HG02852 (cell line): ENCODE results near the gene LAPTM5.
"Not testable (repeated sequence)": the region's sequence is repeated elsewhere in the genome, so short reads cannot be mapped to it uniquely, and the experiment has no call there.

Source experiments
- ATAC-seq: cut with Tn5 transposase; IDR thresholded peaks from one replicate; pipeline ENCODE4 v1.9.1; 2021; ENCODE audit warnings: mild to moderate bottlenecking, moderate library complexity; ENCODE audit not compliant: unreplicated experiment

LAPTM5 gene, protein sequence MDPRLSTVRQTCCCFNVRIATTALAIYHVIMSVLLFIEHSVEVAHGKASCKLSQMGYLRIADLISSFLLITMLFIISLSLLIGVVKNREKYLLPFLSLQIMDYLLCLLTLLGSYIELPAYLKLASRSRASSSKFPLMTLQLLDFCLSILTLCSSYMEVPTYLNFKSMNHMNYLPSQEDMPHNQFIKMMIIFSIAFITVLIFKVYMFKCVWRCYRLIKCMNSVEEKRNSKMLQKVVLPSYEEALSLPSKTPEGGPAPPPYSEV

DNA sequence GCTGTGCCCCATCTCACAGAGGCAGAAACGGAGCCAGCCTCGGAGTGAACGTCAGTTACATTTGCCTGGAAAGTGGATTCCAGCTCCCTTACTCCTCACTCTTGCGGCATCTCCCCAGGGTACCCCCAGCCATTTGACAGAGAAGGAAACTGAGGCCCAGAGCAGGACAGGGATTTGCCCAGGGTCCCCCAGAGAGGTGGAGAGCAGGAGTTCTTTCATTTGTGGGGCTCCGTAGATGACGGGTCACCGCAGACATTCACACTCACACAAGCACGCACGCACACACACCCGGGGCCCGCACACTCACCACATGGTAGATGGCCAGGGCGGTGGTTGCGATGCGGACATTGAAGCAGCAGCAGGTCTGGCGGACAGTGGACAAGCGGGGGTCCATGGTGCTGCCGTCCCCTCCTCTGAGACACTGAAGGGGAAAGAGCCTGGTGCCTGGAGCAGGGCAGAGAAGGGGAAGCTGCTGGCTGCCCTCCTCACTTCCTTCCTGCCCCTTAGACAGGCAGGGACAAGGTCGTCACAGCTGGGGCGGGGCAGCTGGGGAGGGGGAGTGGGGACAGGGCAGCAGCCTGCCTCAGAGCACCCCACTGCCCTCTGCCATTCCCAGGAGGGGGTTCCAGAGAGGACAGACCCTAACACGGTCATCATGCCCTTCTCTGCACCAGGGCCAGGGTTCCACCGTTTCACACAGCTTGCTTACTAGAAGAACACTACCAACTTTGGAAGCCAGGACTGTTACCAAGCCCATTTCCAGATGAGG, at the start of gene LAPTM5:
LAPTM5 (minus strand) TSS at position 423 of the 769 bp plus-strand sequence; CDS start at position 394, 29 bp downstream.
- ATAC-seq, result no peak

DNA sequence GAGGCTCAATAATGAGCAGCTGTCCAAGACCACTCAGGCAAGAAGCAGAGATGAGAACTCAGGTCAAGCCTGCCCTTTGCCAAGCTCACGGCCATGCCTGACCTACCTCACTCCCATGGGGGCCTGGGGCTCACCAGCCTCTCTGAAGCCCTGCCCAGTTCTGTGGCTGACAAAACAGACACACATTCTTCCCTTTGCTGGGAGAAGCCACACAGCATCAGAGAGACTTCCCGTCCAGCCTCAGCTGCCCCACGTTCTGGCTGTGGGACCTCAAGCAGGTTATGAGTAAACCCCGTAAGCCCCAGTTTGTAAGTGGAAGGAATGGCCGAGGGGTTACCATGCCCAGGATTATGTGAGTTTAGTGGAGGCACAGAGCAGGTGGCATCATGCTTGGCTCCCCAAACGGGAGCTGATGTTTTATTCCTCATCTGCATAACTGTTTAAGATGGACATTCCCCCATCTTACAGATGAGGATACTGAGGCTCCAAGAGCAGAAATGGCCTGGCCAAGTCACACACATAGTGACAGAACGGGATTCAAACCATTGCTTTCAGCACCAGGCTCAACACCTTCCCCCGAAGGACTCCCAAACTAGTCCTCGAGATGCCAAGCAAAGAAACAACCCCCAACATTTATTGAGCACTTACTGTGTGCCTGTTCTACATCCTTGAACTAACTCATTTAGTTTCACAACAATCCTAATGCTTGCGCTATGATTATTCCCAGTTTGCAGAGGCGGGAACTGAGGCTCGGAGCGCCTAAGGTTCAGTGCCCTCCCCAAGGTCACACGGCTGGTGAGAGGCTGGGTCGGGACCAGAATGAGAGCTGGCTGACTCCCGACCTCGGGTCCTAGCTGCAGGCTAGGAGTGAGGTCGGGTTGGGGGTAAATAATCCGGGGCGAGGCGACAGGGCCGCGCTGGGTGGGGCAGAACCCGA, 49.1 kb upstream of the LAPTM5 start:
- no peak for ATAC-seq

DNA sequence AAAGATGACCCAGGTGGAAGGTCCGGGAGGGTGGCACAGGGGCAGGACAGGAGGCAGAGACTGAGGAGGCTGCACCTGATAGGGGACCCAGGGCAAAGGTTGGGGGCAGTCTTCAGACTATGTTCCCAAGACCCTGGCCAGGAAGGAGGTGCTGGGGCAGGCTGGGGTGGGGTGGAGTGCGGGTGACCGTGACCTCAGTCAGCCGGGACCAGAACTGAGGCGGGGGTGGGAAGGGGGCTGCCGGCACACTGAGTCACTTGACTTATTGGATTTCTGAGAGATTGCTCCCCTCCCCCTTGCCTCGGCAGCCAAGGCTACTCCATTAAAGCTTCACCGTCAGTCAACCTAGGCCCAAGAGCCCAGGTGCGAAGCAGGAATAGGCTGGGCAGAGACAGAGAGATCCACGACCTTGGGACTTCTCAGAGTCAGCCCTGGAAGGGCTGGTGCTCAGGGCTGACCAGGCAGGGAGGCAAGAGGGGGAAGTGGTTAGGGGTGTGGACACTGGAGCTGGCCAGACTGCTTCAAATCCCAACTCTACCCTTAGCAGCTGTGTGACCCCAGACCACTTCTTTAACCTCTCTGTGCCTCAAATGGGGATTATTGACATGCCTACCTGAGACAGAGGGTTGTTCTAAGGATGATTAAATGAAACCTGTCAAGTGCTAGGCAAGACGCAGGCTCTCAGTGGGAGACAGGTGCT, 47.9 kb upstream of the LAPTM5 start:
- ATAC-seq, result no peak

DNA sequence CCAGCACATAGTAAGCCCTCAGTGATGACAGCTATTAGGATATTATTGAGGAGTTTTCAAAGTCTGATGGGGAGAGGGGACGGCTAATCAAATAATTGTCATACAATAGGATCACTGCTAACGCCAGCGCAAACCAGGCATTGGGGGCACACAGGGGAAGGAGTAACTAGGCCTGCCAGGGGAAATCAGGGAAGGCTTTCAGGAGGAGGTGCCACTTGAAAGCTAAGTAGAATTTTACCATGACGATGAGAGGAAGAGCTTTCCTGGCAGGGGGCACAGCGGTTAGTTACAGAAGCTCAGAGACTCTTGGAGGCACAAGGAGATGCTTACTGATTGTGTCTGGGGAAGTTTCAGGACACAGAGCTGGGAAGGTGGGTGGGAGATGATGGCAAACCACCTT, 47.2 kb upstream of the LAPTM5 start:
- no peak for ATAC-seq

DNA sequence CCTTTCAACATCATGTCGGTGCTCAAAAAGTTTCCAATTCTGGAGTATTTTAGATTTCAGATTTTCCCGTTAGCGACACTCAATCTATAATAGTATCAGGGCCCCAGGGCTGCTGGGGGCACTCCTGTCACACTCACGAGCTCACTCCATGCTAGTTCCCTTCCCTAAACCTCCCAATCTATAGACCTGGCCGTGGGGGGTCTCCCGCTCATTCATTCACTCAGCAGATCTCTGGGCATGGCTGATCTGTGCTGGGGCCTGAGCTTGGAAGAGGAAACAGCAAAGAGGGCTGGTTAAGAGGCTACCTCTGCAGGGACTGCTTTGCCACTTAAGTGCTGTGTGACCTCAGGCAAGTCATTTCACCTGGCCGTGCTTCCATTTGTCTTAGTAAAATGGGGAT, 46.8 kb upstream of the LAPTM5 start:
- ATAC-seq, result no peak

DNA sequence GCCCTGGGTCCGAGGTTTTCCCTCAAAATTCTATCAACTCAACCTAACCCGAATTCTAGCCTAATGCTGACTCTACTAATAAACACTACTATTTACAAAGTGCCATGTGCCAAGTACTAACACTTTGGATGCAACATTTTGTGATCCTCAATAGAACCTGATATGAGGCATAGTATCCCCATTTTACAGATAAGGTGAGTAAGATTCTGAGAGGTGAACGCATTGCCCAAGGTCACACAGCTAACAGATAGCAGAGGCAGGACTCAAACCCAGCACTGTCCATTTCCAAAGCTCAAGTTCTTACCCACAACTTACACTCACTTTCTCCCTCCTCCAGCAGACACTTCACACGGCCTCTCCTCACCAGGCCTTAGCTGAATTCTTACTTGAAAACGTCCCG, 46.0 kb upstream of the LAPTM5 start:
- ATAC-seq, result no peak

DNA sequence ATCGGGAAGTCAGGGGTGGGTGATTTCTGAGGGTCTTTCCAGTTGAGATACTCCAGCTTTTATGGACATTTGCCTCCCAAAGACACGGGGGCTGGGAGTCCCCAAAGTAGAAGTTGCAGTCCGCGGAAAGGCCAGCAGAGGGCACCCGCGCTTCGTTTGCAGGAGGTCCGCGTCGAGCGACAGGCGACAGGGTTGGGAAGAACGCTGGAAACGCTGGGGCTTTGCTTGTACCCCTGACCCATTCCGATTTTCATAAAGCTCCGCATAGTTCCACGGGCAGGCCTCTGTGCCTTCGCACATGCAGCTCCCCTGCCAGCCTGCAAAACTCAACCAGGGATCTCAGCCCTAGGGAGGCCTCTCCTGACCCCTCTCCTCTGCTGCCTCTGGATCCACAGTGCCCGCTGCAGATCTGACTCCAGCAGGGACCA, 44.2 kb upstream of the LAPTM5 start:
- ATAC-seq, result no peak

DNA sequence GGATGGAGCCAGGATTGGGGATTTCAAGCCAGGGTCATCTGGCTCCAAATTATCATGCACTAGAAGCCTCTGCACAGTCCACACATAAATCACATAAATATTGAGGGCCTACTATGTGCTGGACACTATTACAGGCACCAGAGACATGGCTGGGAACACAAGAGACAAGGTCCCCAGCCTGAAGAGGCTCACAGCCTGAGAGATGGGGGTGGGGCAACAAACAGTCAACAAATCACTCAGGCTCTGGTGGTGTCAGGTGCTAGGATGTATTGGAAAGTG, 41.6 kb upstream of the LAPTM5 start:
- ATAC-seq, result no peak

DNA sequence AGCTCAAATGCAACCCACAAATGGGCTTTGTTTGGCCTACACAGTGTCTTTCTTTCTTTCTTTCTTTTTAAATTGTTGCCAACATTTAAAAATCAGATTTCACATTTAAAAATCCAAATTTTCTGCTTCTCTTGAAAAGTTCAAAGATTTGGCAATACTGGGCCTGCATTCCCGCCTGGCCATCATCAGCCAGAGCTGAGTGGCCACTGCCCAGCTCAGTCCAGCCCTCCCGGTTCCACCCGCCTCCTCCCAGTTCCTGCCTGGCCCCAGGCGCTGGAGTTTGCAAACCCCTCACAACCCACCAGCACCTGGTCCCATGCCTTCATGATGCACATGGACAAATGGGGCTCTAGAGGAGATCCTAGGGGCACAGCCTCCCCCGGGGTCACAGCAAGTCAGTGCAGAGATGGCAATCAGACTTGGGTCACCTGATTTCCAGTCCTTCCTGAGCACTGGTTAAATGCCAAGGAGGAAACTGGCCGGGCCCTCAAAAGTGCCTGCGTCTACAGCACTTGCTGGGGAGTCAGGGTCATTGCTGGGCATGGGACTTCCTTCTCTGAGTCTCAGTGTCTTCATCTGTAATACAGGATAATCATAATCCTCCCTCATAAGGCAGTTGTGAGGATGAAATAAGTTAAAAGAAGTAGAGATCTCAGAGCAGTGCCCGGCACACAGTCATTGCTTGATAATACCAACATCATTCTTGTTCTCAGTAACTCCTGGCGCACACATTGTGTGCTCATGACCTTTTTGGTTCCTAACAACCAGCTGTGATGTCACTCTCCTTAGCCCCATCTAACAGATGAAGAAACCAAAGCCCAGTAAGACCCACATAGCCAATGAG, 41.0 kb upstream of the LAPTM5 start:
- ATAC-seq, result no peak

DNA sequence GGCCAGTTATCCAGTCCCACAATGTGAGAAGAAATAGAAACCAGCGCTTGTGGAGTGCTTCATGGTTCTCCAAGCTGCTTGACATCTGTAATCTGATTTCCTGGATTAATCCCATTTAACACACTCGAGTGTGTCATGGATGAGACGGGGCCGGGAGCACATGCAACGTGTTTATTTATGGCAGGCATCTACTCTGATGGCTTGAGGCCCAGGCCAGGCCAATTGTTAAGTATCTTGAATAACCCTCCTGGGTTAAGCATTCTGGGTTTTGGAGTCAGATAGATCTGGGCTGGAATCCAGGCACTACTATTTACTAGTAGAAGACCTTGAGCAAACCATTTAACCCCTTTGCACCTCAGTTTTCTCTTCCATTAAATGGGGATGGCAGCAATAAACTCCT, 37.5 kb upstream of the LAPTM5 start:
- ATAC-seq, result no peak

DNA sequence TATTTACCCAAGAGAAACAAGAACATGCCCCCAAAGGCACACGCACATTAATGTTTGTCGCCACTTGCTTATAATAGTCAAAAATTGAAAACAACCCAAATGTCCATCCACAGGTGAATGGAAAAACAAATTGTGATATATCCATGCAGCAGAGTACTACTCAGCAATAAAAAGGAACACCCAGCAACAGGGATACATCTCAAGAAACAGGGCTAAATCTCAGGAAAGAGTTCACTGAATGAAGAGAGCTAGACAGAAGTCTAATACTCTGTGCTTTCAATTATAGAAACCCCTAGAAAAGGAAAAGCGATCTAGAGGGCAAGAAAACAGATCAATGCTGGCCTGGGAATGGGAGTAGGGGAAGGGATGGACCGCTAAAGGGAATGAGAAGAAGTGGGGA, 36.7 kb upstream of the LAPTM5 start:
- no peak for ATAC-seq

DNA sequence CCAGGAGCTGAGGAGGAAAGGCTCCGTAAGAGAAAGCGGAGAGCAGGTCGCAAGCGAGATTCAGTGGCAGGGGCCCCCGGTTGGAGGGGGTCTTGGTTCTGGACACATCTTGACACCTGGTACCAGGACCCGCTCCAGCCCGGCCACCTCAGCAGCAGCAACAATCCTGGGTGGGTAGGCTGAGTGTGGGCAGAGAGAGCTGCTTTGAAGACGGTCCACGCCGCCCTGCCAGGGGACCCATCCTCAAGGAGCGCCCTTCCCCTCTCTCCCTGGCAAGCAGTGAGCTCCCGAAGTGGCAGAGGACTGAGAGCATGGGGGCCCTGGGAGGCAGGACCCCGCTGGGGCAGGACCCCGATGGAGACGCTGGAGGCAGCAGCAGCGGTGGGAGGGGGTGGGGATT, 35.6 kb upstream of the LAPTM5 start:
- ATAC-seq, result no peak

DNA sequence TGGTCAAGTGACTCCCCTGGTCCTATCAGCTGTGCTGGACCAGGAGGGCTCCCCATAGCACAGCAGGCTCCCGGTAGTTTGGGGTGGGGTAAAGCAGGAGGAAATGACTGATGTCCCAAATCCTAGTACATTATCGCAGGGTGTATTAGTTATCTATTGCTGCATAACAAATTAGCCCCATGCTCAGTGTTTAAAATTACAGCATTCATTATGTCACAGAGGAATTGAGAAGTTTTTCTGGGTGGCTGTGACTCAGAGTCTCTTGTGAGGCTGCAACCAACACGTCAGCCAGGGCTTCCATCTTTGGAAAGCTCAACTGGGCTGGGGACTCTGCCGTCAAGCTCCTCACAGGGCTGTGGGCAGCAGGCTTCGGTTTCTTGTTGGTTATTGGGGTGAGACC, 34.3 kb upstream of the LAPTM5 start:
- no peak for ATAC-seq

DNA sequence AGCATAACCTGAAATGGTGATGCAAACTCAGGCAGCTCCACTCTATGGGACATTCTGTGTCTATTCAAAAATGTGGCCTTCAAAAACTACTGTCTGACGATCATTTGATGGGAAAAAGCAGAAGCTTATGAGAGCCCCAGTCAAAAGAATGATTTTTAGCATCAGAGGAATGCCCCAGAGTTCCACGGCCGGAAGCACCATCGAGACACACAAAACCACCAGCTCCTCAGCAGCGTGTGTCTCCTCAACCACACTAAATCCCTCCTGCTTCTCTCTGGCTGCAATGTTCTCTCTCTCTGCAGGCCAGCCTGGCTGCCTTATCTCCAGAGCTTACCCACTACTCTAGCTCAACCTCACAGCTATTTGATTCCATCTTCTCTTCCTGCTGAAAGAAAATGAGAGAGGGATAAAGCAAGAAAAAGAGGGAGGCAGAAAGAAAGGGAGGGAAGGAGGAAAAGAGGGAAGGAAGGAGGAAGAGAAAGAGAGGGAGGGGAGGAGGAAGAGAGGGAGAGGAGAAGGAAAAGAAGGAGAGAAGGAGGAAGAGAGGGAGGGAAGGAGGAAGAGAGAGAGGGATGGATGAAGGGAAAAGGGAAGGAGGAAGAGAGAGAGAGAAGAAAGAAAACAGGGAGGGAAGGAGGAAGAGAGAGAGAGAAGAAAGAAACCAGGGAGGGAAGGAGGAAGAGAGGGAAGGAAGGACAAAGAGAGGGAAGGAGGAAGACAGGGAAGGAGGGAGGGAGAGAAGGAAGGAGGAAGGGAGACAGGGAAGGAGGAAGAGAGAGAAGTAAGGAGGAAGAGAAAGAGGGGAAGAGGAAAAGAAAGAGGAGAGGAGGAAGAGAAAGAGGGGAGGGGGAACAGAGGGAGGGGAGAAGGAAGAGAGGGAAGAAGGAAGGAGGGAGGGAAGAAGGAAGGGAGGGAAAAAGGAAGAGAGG, 33.5 kb upstream of the LAPTM5 start:
- ATAC-seq, result no peak

DNA sequence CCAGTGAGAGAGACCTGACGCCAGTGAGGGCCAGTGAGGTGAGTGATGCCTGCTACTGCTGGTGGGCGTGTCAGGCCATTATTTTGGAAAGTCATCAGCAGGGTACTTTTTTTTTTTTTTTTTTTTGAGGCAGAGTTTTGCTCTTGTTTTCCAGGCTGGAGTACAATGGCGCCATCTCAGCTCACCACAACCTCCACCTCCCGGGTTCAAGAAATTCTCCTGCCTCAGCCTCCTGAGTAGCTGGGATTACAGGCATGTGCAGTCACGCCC, 32.6 kb upstream of the LAPTM5 start:
- not testable (repeated sequence) for ATAC-seq

DNA sequence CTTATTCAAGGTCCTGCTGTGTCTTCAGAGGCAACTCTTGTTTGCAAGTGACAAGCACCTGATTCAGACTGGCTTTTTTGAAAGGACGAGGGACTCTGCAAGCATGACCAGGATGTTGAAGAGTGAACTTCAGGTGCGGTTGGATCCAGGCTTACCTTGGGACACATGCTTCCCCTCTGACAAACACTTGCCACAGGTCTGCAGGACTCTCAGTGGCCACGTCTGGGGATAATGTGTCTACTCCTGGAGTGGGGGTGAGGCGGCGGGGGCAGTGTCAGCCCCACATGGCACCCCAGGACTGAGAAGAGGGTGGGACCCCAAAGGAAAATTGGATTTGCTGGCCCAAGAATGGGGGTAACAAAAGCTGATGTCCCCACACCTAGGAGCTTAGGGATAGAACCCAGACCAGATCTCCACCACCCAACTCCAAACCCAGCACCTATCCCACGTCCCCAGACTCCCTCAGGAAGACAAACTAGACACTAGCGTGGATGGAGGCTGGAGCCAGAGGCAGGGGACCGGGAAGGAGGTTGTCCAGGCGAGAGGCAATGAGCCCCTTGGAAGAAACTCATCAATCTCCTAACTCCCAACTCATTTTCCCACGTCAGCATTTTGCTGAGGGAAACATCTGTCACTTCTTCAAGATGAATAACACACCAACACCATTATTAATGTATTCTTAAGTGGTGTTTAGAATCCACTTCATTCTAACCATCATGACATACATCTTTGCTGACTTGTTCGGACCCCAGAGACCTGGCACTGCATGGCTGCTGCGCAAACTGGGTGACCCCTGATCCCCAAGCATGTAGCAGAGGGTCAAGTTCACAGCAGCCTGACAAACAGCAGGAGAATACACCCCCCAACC, 32.0 kb upstream of the LAPTM5 start:
- no peak for ATAC-seq

DNA sequence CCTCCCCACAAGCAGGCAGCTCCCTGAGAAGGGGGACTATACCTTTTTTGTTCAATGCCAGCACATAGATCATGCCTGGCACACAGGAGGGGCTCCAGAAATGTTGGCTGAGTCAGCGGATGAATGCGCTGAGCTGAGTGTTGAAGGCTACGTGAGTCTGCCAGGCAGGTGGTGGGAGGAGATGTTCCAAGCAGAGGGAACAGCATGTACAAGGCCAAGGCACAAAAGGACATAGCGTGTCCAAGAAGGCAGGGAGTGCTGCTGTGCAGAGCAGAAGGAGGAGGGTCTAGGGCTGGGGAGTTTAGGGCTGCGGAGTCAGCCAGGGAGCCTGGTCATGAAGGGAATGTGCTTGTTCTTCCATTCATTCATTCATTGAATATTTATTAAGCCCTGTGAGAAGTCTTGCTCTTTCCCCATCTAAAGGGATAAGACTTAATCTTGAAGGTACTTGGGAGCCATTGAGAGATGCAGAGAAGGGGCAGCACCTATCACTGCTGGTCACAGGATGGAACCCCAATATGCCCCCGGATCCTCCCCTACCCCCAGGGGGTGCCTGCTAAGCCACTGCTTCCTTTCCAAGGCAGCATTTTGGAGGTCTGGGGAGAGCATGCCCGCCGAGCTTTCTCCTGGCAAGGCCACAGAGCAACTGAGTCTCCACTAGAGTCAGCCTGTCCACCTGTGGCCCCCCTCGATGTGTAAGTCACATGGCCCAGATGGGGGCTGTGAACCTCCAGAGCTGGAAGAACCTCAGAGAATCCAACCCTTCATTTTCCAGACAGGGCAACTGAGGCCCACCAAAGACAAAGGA, 31.2 kb upstream of the LAPTM5 start:
- no peak for ATAC-seq
